ENCODE measurements around the gene SIT1.

SIT1 gene

GRCh38 chr9:35605351-35606137 is 45.2 kb downstream of the SIT1 start:
- peak; percentile 20 for DNase-seq (ENCODE audit: low spot score)

GRCh38 chr9:35604578-35605350 is 46.0 kb downstream of the SIT1 start, which contains the start of gene TESK1:
TSS of gene TESK1 (plus strand) at chr9:35605262. CDS start at chr9:35605620, 358 bp downstream.
- DNase-seq (ENCODE audit: low spot score): peak; percentile 60

DNA sequence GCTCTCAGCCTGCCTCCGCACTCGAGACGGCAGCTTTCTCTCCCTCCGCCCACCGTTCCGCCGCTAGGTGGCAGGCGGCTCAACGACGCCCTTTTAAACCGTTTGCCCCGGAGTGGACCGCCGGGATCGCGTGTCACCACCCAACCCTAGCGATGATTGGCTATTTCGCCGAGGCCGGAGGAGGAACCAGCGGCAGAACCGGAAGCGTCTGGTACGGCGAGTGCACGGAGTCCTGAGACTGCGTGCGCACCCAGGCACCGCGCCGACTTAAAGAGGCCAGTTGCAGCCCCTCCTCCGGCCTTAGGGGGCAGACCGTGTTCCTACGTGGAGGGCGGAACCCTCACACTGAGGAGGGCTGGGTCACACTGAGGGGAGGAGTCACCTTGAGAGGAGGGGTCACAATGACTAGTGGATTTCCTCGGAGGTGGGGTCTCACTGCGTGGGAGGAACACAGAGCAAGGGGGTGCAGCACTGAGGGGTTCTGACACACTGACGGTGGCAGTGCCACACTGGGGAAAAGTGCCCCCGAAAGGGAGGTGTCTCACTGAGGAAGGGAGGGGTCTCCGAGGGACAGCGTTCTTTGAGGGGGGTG is 46.6 kb downstream of the SIT1 start:
- DNase-seq (ENCODE audit: low spot score): peak; percentile 99

DNA sequence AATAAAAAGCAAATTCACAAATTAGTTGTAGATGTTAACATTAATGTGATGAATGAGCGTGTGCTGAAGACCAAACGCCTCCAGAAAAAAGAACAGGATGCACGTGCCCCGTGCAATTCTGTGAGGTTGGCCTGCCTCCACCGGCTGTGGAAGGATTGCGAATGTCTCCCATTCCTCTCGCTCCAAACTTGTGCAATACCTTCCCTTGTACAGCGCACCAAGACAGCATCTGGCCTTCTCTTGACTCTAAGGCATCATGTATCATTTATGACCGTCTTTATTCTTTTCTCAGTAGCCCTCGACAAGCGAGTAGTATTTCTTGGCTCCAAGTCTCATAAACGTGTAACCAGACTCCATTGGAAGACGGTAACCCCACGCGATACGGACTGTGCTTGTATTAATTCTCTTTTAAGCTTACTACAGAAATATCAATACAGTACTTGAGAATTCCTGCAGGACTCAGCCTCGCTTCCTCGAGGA is 47.2 kb downstream of the SIT1 start:
- no peak for DNase-seq (ENCODE audit: low spot score)

GRCh38 chr9:35599763-35600604 is 50.7 kb downstream of the SIT1 start:
- DNase-seq (ENCODE audit: low spot score): peak; percentile 44
